Fibroblast of lung (primary cell): Measurements from ENCODE around the gene STARD5.

Experiments
- CTCF ChIP-seq, 2 donors: IDR thresholded peaks in 1 of 2; conservative IDR thresholded peaks in 1 of 2; 1 replicate in 1 of 2; 2 replicates in 1 of 2; pipeline ENCODE4 v1.5.1; 2011 to 2012; ENCODE audit warnings: low read length in 2 of 2, control low read depth in 1 of 2, inconsistent platforms in 1 of 2, low read depth in 1 of 2, mild to moderate bottlenecking in 1 of 2
- EZH2 ChIP-seq: IDR thresholded peaks from 2 replicates; pipeline ENCODE4 v1.5.1; 2012; ENCODE audit warnings: low read length, control low read depth, mild to moderate bottlenecking; ENCODE audit errors: missing control alignments

GRCh38 chr15:81313686-81314085 is 10.3 kb downstream of the STARD5 start:
- TF ChIP-seq EZH2: no peak
- no peak for TF ChIP-seq CTCF (conservative IDR thresholded peaks at IDR 0.05 in 1 of 2, IDR thresholded peaks at IDR 0.05 in 1 of 2; ENCODE audit: low read depth in 1 of 2, low read length in 2 of 2)
